PC-9 (cell line): Measurements from ENCODE around the gene MEX3A.

Source experiments
- CTCF ChIP-seq: fragments of 200-600 bp; sonication (generic); conservative IDR thresholded peaks from 2 replicates; pipeline ENCODE4 v1.6.1; 2017; ENCODE audit warnings: mixed run types, antibody characterized with exemption, mild to moderate bottlenecking, moderate library complexity
- EZH2 ChIP-seq: fragments of 200-600 bp; sonication (generic); IDR thresholded peaks from 2 replicates; pipeline ENCODE4 v1.8.0; 2017; ENCODE audit warnings: antibody characterized with exemption, low read depth

- TF ChIP-seq CTCF (no peak), EZH2 (no peak)
These were observed 36.1 kb upstream of the MEX3A start for GRCh38 chr1:156118177-156118868.
